B cell (primary cell): Measurements from ENCODE around the gene LRRC3.

ENCODE experiments used
- EZH2 ChIP-seq: IDR thresholded peaks from 2 replicates; pipeline ENCODE4 v1.6.1; 2012; ENCODE audit warnings: borderline replicate concordance, low read depth, mild to moderate bottlenecking, moderate library complexity, low read length; ENCODE audit not compliant: insufficient read depth, poor library complexity, severe bottlenecking
- TF ChIP-seq, protein P1 (sequence below): fragments of 200-600 bp; IDR thresholded peaks from one replicate; pipeline ENCODE4 v1.8.0; 2022; ENCODE audit warnings: antibody characterized with exemption, mild to moderate bottlenecking

DNA sequence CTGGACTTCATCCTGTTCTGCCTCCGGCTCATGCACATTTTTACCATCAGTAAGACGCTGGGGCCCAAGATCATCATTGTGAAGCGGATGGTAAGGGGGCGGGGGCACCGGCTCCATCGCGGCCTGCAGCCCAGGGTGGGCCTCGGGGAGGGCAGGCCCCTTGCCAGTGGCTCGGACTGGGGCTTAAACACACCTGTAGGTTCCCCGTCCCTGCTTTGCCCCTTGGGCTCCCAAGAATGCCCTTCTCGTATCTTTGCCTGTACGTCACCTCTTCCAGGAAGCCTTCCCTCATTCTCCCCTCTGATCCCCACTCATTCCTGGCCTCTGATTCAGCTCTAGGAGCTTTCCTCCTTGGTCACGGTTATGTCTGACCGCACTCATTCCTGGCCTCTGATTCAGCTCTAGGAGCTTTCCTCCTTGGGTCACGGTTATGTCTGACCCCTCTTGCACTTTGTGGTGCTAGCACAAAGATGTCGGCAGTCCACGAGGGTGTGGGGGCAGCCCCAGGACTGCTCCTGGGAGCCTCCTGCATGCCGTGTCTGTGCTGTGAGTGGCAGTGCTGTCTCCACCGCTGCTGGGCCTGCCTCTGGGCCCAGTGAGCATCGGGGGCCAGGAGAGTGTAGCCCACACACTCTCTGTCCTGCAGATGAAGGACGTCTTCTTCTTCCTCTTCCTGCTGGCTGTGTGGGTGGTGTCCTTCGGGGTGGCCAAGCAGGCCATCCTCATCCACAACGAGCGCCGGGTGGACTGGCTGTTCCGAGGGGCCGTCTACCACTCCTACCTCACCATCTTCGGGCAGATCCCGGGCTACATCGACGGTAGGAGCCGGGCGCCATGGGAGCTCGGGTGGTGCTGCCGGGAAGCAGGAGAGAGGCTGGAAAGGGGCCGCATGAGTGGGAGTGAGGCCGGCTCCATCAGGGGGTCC lies 49.1 kb upstream of the LRRC3 start:
- TF ChIP-seq, protein P1, sequence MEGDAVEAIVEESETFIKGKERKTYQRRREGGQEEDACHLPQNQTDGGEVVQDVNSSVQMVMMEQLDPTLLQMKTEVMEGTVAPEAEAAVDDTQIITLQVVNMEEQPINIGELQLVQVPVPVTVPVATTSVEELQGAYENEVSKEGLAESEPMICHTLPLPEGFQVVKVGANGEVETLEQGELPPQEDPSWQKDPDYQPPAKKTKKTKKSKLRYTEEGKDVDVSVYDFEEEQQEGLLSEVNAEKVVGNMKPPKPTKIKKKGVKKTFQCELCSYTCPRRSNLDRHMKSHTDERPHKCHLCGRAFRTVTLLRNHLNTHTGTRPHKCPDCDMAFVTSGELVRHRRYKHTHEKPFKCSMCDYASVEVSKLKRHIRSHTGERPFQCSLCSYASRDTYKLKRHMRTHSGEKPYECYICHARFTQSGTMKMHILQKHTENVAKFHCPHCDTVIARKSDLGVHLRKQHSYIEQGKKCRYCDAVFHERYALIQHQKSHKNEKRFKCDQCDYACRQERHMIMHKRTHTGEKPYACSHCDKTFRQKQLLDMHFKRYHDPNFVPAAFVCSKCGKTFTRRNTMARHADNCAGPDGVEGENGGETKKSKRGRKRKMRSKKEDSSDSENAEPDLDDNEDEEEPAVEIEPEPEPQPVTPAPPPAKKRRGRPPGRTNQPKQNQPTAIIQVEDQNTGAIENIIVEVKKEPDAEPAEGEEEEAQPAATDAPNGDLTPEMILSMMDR, result no peak
- TF ChIP-seq EZH2, result no peak
